Measurements from ENCODE around the gene TMEM127.

The TMEM127 gene

GRCh38 chr2:96205888-96206287 lies 59.9 kb downstream of the TMEM127 start:
- DNase-seq (ENCODE audit: low read depth in 2 of 2) = no peak

- DNase-seq (ENCODE audit: low read depth in 2 of 2) = no peak
These were observed 60.8 kb downstream of the TMEM127 start for GRCh38 chr2:96204836-96205624.

- DNase-seq (ENCODE audit: low read depth in 2 of 2) = no peak
These were observed 62.4 kb downstream of the TMEM127 start for GRCh38 chr2:96203130-96204028.

- no peak for DNase-seq (ENCODE audit: low read depth in 2 of 2)
These were observed 63.5 kb downstream of the TMEM127 start for GRCh38 chr2:96202152-96202854.

GRCh38 chr2:96201338-96201737 lies 64.5 kb downstream of the TMEM127 start:
- no peak for DNase-seq (ENCODE audit: low read depth in 2 of 2)

GRCh38 chr2:96198921-96199320 lies 66.9 kb downstream of the TMEM127 start:
- no peak for DNase-seq (ENCODE audit: low read depth in 2 of 2)

Measured in stimulated activated CD8-positive, alpha-beta memory T cell treated with anti-CD3 and anti-CD28 coated beads, Interleukin-7, amount 100 ng/mL, for 1 hour (primary cell).